NB4 (cell line): ENCODE results near the gene PRDM4.
"Not testable (repeated sequence)": the region's sequence is repeated elsewhere in the genome, so short reads cannot be mapped to it uniquely, and the experiment has no call there.

Experiments
- DNase-seq: peaks from one replicate; pipeline ENCODE4 v3.0.0; 2010; ENCODE audit warnings: low read depth
- H3K4me3 ChIP-seq: one replicate; pipeline ENCODE4 v1.5.1; 2011; ENCODE audit warnings: mild to moderate bottlenecking, low read depth, low read length, moderate library complexity
- MYC ChIP-seq: IDR thresholded peaks from 2 replicates; pipeline ENCODE4 v1.6.1; 2011; ENCODE audit warnings: low read depth, low read length
- POLR2A ChIP-seq: IDR thresholded peaks from 2 replicates; pipeline ENCODE4 v1.6.1; 2011; ENCODE audit warnings: mild to moderate bottlenecking; ENCODE audit not compliant: insufficient read length; ENCODE audit errors: extremely low read depth
- TF ChIP-seq, protein P1 (sequence below): IDR thresholded peaks from 2 replicates; pipeline ENCODE4 v1.6.1; 2011; ENCODE audit warnings: low read depth, low read length
- TF ChIP-seq, protein P2 (sequence below): IDR thresholded peaks from one replicate; pipeline ENCODE4 v1.5.1; 2012; ENCODE audit warnings: low read depth, low read length

The PRDM4 gene

DNA sequence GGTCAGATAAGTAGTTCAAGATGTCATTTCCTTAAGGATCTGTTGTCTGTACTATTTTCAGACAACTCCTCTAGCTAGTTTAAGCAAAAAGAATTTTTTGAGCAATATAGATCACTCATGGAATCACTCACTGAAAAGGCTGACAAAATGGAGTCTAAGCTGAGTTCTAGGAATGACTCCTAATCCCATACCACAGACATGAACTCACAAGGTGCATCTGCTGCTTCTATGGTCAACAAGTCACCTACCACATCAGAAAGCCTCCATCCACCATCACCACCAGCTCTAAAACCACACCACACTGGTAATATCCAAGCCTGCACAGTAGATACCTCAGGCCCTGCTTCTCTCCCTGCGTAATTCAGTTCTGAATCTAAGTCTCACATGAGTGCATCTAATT lies 42.3 kb downstream of the PRDM4 start:
- no peak for DNase-seq
- H3K4me3 ChIP-seq: no peak overlapping the region
- TF ChIP-seq, protein P1, sequence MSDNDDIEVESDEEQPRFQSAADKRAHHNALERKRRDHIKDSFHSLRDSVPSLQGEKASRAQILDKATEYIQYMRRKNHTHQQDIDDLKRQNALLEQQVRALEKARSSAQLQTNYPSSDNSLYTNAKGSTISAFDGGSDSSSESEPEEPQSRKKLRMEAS: no peak
- TF ChIP-seq, protein P2, sequence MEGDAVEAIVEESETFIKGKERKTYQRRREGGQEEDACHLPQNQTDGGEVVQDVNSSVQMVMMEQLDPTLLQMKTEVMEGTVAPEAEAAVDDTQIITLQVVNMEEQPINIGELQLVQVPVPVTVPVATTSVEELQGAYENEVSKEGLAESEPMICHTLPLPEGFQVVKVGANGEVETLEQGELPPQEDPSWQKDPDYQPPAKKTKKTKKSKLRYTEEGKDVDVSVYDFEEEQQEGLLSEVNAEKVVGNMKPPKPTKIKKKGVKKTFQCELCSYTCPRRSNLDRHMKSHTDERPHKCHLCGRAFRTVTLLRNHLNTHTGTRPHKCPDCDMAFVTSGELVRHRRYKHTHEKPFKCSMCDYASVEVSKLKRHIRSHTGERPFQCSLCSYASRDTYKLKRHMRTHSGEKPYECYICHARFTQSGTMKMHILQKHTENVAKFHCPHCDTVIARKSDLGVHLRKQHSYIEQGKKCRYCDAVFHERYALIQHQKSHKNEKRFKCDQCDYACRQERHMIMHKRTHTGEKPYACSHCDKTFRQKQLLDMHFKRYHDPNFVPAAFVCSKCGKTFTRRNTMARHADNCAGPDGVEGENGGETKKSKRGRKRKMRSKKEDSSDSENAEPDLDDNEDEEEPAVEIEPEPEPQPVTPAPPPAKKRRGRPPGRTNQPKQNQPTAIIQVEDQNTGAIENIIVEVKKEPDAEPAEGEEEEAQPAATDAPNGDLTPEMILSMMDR: no peak
- TF ChIP-seq POLR2A (no peak), MYC (no peak)

DNA sequence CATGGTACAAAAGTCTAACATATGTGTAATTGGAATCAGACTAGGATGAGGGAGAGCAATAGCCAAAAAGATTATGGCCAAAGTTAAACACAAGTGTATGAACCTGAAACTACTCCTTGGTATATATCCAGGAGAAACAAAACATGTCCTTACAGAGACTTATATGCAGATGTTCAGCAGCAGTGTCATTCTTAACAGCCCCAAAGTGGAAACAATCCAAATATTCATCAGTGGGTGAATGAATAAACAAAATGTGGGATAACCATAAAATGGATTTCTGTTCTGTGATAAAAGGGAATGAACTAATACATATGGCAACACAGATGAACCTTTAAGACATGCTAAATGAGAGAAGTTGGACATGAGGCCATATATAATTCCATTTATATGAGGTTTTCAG lies 45.2 kb downstream of the PRDM4 start:
- H3K4me3 ChIP-seq: no peak overlapping the region
- DNase-seq: no peak
- TF ChIP-seq, protein P2: no peak
- TF ChIP-seq, protein P1: no peak
- no peak for TF ChIP-seq POLR2A
- TF ChIP-seq MYC: no peak

DNA sequence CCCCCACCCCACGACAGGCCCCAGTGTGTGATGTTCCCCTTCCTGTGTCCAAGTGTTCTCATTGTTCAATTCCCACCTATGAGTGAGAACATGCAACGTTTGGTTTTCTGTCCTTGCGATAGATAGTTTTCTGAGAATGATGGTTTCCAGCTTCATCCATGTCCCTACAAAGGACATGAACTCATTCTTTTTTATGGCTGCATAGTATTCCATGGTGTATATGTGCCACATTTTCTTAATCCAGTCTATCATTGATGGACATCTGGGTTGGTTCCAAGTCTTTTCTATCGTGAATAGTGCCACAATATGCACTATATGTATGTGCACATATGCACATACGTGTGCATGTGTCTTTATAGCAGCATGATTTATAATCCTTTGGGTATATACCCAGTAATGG lies 55.4 kb downstream of the PRDM4 start:
- not testable (repeated sequence) for DNase-seq, H3K4me3 ChIP-seq

DNA sequence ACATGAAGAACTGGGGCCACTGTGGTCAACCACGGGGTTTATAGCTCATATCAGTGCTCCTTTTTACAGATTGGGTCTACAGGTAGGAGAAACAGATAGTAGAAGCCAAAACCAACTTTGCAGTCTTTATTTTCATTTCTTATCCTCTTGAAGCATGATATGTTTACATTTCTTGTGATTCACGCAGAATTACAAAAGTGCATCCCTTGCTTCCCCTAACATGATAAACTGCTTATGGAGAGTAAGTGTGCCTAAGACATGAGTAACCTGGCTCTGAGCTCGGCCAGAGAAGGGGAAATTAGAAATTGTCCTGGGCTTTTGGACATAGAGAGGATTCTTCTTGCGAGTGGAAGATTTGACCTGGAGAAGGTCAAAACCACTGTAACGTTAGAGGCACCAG lies 56.9 kb downstream of the PRDM4 start:
- TF ChIP-seq POLR2A: no peak
- TF ChIP-seq, protein P1: no peak
- TF ChIP-seq, protein P2: no peak
- TF ChIP-seq MYC: no peak
- no peak for DNase-seq

DNA sequence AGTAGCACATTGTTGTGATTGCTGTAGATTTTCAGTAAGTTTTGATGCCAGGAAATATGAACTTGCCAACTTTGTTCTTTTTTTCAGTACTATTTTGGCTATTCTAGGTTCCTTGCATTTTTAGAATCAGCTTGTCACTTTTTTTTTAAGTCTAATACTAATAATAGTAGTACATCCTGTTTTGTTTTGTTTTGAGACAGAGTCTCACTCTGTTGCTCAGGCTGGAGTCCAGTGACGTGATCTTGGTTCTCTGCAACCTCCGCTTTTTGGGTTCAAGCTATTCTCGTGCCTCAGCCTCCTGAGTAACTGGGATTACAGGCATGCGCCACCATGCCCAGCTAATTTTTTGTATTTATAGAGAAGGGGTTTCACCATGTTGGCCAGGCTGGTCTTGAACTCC lies 58.8 kb downstream of the PRDM4 start:
- H3K4me3 ChIP-seq: no peak overlapping the region
- TF ChIP-seq, protein P2: no peak
- TF ChIP-seq POLR2A: no peak
- TF ChIP-seq, protein P1: no peak
- TF ChIP-seq MYC: no peak
- no peak for DNase-seq

More for the DNA sequence above, 56.9 kb downstream of the PRDM4 start:
- H3K4me3 ChIP-seq: no peak overlapping the region

DNA sequence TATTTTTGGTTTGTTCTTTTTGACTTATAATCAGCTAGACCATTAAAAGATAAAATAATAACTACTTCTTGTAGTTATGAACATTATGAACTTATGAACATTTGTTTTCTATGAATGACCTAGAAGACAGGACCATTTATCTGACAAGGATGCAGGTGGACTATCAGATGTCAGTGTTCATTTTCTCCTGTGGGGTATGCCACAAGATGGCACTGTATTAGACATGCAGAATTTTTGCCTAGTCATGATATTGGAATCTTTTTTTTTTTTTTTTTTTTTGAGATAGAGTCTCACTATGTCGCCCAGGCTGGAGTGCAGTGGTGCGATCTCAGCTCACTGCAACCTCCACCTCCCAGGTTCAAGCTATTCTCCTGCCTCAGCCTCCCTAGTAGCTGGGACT lies 65.2 kb downstream of the PRDM4 start:
- TF ChIP-seq, protein P2: peak; percentile 29
- H3K4me3 ChIP-seq: not testable (repeated sequence)
- peak; percentile 31 for DNase-seq
